ENCODE results near the gene KLKB1.

GRCh38 chr4:186240452-186240847 lies 13.1 kb downstream of the KLKB1 start:
- TF ChIP-seq, protein P1, sequence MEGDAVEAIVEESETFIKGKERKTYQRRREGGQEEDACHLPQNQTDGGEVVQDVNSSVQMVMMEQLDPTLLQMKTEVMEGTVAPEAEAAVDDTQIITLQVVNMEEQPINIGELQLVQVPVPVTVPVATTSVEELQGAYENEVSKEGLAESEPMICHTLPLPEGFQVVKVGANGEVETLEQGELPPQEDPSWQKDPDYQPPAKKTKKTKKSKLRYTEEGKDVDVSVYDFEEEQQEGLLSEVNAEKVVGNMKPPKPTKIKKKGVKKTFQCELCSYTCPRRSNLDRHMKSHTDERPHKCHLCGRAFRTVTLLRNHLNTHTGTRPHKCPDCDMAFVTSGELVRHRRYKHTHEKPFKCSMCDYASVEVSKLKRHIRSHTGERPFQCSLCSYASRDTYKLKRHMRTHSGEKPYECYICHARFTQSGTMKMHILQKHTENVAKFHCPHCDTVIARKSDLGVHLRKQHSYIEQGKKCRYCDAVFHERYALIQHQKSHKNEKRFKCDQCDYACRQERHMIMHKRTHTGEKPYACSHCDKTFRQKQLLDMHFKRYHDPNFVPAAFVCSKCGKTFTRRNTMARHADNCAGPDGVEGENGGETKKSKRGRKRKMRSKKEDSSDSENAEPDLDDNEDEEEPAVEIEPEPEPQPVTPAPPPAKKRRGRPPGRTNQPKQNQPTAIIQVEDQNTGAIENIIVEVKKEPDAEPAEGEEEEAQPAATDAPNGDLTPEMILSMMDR (conservative IDR thresholded peaks at IDR 0.05) = no peak
- no peak for TF ChIP-seq ZFX (IDR thresholded peaks at IDR 0.05)

All from C4-2B (cell line).